ENCODE data around the gene BICRA.

The BICRA gene

DNA sequence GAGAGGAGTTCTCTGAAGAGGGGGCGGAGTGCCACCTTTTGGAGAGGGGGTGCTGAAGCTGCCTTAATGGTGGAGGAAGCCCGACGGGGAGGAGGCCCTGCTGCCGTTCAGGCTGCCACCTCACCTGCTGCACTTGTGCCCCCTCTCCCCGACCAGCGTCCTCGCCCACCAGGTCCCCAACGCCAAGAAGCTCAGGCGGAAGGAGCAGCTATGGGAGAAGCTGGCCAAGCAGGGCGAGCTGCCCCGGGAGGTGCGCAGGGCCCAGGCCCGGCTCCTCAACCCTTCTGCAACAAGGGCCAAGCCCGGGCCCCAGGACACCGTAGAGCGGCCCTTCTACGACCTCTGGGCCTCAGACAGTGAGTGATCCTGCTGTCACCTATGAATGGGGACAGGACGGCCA, 141.8 kb downstream of the BICRA start:
- DNase-seq (ENCODE audit: low read depth): no peak

DNA sequence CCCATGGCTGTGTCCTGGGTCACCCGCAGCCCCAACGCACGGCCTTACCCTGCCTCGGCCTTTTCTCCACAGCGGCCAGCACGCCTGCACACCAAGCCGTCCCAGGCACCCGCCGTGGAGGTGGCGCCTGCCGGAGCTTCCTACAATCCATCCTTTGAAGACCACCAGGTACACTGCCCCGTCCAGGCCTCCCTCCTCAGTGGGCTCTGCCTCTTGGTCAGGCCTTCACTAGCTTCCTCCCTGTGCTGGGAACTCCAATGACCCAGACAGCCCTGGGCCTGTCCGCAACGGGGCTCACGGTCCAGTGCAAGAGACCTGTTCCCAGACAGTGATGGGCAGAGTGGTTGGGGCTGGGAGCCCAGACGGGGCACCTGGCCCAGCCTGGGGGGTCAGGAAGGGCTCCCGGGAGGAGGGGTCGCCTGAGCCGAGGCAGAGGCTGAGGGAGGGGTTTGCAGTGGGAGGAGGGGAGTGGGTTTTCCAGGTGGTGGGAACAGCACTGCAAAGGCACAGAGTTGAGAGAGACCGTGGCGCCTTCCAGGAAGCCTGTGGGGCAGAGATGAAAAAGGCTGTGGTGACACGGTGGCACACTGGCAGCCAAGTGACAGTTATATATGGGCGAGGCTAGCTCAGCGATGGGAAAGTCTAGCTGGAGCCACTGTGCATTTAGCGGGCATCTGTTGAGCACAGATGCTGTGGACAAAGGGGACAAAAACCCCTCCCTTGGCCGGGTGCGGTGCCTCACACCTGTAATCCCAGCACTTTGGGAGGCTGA, 143.7 kb downstream of the BICRA start:
- DNase-seq (ENCODE audit: low read depth): no peak

Data from iris pigment epithelial cell (primary cell).